SK-N-MC (cell line): ENCODE results near the gene HPCAL4.

Experiments used
- EZH2 ChIP-seq: fragments of 200-600 bp; sonication (generic); IDR thresholded peaks from one replicate; pipeline ENCODE4 v1.6.1; 2017; ENCODE audit warnings: antibody characterized with exemption
- FOXP2 ChIP-seq: optimal IDR thresholded peaks from 2 replicates; pipeline ENCODE3; 2011; ENCODE audit warnings: mild to moderate bottlenecking, moderate library complexity; ENCODE audit not compliant: insufficient read depth; ENCODE audit errors: extremely low read length, control extremely low read depth
- POLR2AphosphoS5 ChIP-seq: IDR thresholded peaks from 2 replicates; pipeline ENCODE4 v1.6.1; 2012; ENCODE audit warnings: mild to moderate bottlenecking, low read depth, low read length, borderline replicate concordance

- TF ChIP-seq EZH2, result no peak
- no peak for TF ChIP-seq POLR2AphosphoS5
- TF ChIP-seq FOXP2, result no peak
Observed at GRCh38 chr1:39673215-39673614, 18.0 kb downstream of the HPCAL4 start.
